Measurements from ENCODE around the gene HMGB1.
A peak's percentile ranks its signal among the peaks of the same experiment; 100 is the strongest.

GRCh38 chr13:30421093-30422053 is 44.4 kb downstream of the HMGB1 start:
- TF ChIP-seq CTCF (IDR thresholded peaks at IDR 0.05; ENCODE audit: extremely low read depth in 1 of 2, insufficient read depth in 1 of 2, low read depth in 1 of 2, low read length in 2 of 2) (no peak), POLR2AphosphoS5 (IDR thresholded peaks at IDR 0.05; ENCODE audit: insufficient read depth, low read depth, low read length) (no peak), FOS (IDR thresholded peaks at IDR 0.05; ENCODE audit: borderline replicate concordance, insufficient read depth, low read length) (no peak), POLR2A (IDR thresholded peaks at IDR 0.05; ENCODE audit: low read depth, low read length) (no peak), EZH2 (IDR thresholded peaks at IDR 0.05; ENCODE audit: borderline replicate concordance, low read depth, low read length, severe bottlenecking) (no peak), MYC (IDR thresholded peaks at IDR 0.05; ENCODE audit: low read depth, low read length) (no peak), JUN (IDR thresholded peaks at IDR 0.05; ENCODE audit: borderline replicate concordance, insufficient read depth, insufficient read length, low read depth) (no peak), GATA2 (IDR thresholded peaks at IDR 0.05; ENCODE audit: insufficient read depth, insufficient read length, low read depth, low read length) (peak; percentile 11)
- TF ChIP-seq, protein P1, sequence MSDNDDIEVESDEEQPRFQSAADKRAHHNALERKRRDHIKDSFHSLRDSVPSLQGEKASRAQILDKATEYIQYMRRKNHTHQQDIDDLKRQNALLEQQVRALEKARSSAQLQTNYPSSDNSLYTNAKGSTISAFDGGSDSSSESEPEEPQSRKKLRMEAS (IDR thresholded peaks at IDR 0.05; ENCODE audit: insufficient read depth, insufficient read length), result no peak

Data from endothelial cell of umbilical vein (primary cell).